Measurements from ENCODE around the gene ASB10. TPM values are rescaled to one million over a fixed set of nuclear protein-coding genes. Genes with fewer than 3 reads are reported as not detected.

Gene ASB10
- total RNA-seq, 1 donor from 2014 or later, result not detected

GRCh38 chr7:151189038-151189437, 2.0 kb upstream of the ASB10 start:
- no peak for DNase-seq (ENCODE audit: low read depth, low spot score)

DNA sequence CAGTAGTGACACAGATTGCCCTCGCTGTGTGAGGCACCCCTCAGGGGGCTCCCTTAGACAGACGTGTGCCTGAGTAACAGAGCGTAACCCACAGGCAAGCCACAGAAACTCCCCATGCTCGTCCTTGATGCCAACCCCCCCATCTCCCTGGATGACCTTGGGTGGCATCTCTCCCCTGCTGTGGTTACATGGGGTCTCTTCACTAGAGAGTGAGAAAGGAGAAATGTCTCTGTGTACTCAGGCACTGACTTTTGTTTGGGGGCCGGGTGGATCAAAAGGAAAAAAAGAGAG, 1.1 kb upstream of the ASB10 start:
- DNase-seq (ENCODE audit: low read depth, low spot score), result no peak

DNA sequence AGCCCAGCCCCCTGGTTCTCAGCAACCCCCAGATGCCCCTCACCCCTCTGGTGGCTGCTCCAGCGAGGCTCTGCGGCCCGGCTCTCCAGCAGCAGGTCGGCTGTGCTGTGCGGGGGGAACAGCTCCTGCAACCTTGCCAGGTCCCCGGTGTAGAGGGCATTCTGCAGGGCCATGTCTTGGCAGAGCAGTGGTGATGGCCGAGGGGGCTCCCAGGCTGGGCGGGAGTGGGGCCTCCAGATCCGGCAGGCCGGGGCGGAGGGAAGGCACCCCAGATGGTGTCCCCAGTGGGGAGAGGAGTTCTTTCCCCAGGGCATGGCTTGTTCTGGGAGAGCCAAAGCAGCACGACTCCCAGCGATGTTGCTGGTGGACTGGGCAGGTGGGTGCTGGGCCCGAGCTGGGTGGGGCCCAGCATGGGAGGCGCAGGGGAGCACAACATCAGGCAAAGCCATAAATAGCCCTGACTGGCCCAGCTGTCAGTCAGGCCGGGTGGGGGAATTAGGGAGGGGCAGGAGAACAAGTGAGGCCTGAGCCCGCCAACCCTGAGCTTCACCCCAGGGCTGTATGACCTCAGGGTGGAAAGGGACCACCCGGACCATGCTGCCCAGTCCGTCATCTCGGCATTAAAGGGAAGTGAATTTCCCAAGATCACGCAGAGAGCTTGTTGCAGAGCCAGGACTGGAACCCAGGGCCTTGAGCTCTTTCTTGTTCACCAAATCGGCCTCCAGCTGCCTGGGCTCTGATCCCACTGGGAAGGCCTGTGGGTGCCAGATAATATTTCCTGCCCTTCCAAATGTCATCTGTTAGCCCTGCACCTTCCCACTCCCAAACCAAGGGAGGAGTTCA, 580 bp upstream of the ASB10 start:
- DNase-seq (ENCODE audit: low read depth, low spot score), result no peak

- no peak for DNase-seq (ENCODE audit: low read depth, low spot score)
Measured at GRCh38 chr7:151185762-151186639, 1.0 kb downstream of the ASB10 start.

DNA sequence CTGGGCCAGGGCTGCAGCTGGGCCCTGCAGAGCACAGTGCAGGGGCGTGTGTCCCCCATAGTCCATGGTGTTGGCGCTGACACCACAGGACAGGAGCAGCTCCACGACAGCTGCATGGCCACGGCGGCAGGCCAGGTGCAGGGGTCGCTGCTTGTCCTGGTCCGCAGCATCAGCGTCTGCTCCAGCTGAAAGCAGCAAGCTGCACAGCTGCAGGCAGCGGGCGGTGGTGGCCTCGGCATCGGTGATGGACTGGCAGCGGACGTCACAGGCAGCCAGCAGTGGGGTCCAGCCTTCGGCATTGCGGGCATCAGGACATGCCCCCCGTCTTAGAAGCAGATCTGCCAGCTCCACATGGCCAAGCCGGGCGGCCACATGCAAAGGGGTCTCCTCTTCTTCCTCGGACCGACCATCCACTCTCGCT, 6.0 kb downstream of the ASB10 start:
- DNase-seq (ENCODE audit: low read depth, low spot score), result no peak

- no peak for DNase-seq (ENCODE audit: low read depth, low spot score)
Measured at GRCh38 chr7:151179946-151180345, 7.1 kb downstream of the ASB10 start.

- no peak for DNase-seq (ENCODE audit: low read depth, low spot score)
Measured at GRCh38 chr7:151179287-151179860, 7.7 kb downstream of the ASB10 start.

GRCh38 chr7:151178831-151179230, 8.2 kb downstream of the ASB10 start:
- no peak for DNase-seq (ENCODE audit: low read depth, low spot score)

GRCh38 chr7:151178236-151178635, 8.8 kb downstream of the ASB10 start:
- DNase-seq (ENCODE audit: low read depth, low spot score), result no peak

GRCh38 chr7:151177310-151177709, 9.7 kb downstream of the ASB10 start:
- DNase-seq (ENCODE audit: low read depth, low spot score), result no peak

DNA sequence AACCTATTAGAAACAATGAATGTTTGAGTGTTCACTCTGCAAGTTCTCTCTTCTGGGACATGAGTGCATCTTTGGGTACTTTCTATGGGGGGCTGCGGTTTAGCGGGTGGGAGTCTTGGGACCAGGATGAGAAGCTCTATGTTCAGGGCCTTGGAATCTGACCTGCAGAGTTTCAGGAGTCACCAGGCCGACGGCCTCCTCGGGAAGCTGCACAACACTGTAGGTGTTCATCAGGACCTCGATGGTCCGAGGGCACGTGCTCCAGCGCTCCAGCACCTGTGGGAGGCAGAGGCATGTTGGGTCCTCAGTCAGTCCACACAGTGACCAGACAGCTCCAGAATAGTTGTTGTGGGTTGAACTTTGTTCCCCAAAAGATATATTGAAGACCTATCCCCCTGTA, 10.6 kb downstream of the ASB10 start:
- DNase-seq (ENCODE audit: low read depth, low spot score), result no peak

GRCh38 chr7:151175793-151176311, 11.2 kb downstream of the ASB10 start:
- DNase-seq (ENCODE audit: low read depth, low spot score), result no peak

- DNase-seq (ENCODE audit: low read depth, low spot score), result no peak
Measured at GRCh38 chr7:151175047-151175792, 11.8 kb downstream of the ASB10 start.

- no peak for DNase-seq (ENCODE audit: low read depth, low spot score)
Measured at GRCh38 chr7:151174246-151175046, 12.6 kb downstream of the ASB10 start.

- DNase-seq (ENCODE audit: low read depth, low spot score), result no peak
Measured at GRCh38 chr7:151173386-151174245, 13.4 kb downstream of the ASB10 start.

DNA sequence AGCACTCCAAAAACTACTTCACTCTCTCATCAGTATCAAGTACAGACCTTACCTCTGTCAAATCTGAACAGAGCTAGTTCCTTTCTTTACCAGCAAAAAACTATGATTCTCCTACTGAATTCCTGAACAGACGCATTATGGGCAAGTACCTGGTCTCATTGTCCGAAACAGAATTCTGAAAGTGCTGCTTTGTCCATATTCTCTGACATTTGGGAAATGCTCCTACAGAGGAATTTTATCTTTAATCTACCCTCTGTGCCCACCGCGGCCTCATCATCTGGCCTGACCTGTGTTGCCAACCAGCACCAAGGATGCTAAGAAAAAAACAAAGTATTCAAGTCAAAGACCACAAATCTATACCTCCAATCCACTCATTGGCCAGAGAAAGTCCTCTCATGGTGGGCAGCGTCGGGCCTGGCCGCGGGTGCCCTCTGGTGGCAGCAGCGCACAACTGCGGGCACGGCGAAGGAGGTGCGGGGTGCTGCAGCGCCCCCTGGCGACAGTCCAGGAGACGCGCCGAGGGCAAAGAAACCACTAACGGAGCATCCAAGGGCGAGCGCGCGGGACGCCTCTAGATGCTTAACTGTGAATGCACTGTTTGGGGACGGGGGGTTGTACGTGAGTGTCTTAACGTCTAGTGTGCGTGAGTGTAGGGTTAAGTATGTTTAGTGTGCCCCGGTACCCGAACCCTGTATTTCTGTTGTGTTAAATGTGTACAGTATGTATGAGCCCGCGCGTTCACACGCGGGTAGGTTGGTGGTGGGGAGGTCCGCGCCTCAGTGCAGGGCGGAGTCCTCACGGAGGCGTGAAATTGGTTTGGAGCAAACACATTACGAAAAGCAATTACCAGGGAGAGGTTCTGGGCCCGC, 14.5 kb downstream of the ASB10 start:
- DNase-seq (ENCODE audit: low read depth, low spot score), result peak; percentile 17

- DNase-seq (ENCODE audit: low read depth, low spot score), result no peak
Measured at GRCh38 chr7:151168787-151169162, 18.3 kb downstream of the ASB10 start.

- DNase-seq (ENCODE audit: low read depth, low spot score), result no peak
Measured at GRCh38 chr7:151168003-151168786, 18.9 kb downstream of the ASB10 start.

All from pulmonary artery endothelial cell (primary cell).